Fibroblast of the aortic adventitia (primary cell): ENCODE results near the gene FSD1. TPM values are rescaled to one million over a fixed set of nuclear protein-coding genes. Genes with fewer than 3 reads are reported as not detected.
A peak's percentile ranks its signal among the peaks of the same experiment; 100 is the strongest.

Experiments
- DNase-seq: peaks from one replicate; pipeline ENCODE4 v3.0.0-alpha.2; 2010; ENCODE audit warnings: low read depth
- H3K4me3 ChIP-seq: 2 replicates; pipeline ENCODE4 v1.5.1; 2011; ENCODE audit warnings: low read depth, mild to moderate bottlenecking, control low read depth, low read length, moderate library complexity
- CTCF ChIP-seq: IDR thresholded peaks from 2 replicates; pipeline ENCODE4 v1.5.1; 2011; ENCODE audit warnings: mild to moderate bottlenecking, low read length, control low read depth, inconsistent platforms; ENCODE audit not compliant: insufficient read depth
- total RNA-seq: library from RNA; depleted of rRNA; stranded (reverse); fragments of >200 nt; gene quantifications from 2 replicates; pipeline ENCODE4 v1.2.3, GENCODE V29; 2012; ENCODE audit warnings: low replicate concordance

FSD1 gene
- total RNA-seq, 1 donor = 7.5 TPM

- DNase-seq = peak; percentile 55
- H3K4me3 ChIP-seq = peak overlapping the region; percentile 28
Observed at GRCh38 chr19:4369109-4369887, 64.9 kb downstream of the FSD1 start.

DNA sequence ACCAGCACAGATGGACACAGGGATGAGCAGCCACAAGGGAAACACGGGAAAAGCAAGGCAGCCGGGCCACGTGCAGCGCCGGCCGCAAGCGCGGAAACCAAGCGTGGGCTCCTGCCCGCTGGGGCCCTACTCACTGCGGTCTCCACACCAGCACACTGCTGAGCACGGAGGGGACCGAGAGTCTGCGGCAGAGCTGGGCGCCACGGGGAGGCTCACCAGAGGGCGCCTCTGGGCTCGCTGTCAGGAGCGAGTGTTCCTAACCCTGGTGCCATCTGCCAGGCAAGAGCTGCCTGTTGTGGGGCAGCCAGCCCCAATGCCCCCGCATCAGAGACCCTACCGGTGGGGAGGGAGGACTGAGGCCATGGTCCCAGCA, 65.5 kb downstream of the FSD1 start:
- peak; percentile 30 for TF ChIP-seq CTCF
- no peak overlapping the region for H3K4me3 ChIP-seq
- no peak for DNase-seq

More at GRCh38 chr19:4369109-4369887, 64.9 kb downstream of the FSD1 start:
- TF ChIP-seq CTCF = no peak

DNA sequence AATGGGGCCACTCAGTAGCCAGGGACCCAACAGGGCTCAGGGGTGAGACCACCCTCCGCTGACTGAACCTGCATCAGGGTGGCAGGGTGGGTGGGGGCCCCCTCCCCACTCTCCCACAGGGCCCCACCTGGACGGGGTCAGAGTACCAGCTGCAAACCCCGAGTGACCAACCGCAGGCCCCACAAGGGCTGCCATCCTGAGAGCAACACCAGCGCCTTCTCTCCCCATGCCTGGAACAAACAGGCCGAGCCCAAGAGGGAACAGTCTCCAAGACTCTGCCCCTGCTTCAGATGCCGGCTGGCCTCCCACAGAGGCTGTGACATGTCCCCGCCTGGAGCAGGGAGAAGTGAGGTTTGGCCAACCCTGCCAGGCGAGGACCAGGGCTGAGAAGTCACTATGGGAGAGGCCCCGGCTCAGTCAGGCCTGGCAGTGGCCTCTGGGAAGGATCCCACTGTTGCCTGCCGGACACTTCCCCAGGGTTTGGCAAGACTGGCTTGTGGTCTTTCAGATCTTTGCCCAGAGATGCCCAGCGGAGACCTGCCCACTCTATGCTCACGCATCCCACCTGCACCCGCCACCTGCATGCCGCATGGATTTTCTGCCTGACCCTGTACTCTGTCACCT, 66.1 kb downstream of the FSD1 start:
- no peak for TF ChIP-seq CTCF
- no peak overlapping the region for H3K4me3 ChIP-seq
- no peak for DNase-seq

GRCh38 chr19:4371247-4372164, 67.1 kb downstream of the FSD1 start:
- no peak overlapping the region for H3K4me3 ChIP-seq
- TF ChIP-seq CTCF = no peak
- DNase-seq = no peak

GRCh38 chr19:4372165-4373012, 68.0 kb downstream of the FSD1 start:
- no peak for TF ChIP-seq CTCF
- no peak overlapping the region for H3K4me3 ChIP-seq
- DNase-seq = no peak

- H3K4me3 ChIP-seq = no peak overlapping the region
- DNase-seq = no peak
- TF ChIP-seq CTCF = no peak
Observed at GRCh38 chr19:4373013-4373367, 68.6 kb downstream of the FSD1 start.
